ENCODE results near the gene JMJD1C.
"Not testable (repeated sequence)": the region's sequence is repeated elsewhere in the genome, so short reads cannot be mapped to it uniquely, and the experiment has no call there.

The JMJD1C gene

GRCh38 chr10:63155388-63156020 is 310.3 kb downstream of the JMJD1C start:
- no peak for DNase-seq

- no peak for DNase-seq
Observed at GRCh38 chr10:63154546-63155387, 311.0 kb downstream of the JMJD1C start.

GRCh38 chr10:63153868-63154545 is 311.8 kb downstream of the JMJD1C start:
- not testable (repeated sequence) for DNase-seq

GRCh38 chr10:63150745-63151144 is 315.0 kb downstream of the JMJD1C start:
- DNase-seq: no peak

DNA sequence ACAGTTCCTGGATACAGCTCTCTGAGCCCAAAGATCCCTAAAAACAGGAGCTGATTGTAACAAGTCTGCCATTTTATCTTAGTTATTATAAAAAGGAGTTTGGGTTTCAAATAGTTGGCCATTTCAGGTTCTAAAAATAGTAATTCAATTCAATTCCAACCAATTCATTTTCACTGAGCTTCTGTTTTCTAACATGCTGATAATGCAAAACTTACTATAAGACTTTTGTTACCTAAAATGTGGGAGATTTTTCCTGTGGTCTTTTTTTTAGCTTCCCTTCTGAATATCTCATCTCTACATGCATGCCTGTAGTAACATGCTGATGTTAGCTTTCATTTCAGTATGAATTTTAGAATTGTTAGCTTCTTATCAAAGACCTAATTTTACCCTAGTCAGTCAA is 319.3 kb downstream of the JMJD1C start:
- DNase-seq: no peak

GRCh38 chr10:63145782-63146181 is 320.0 kb downstream of the JMJD1C start:
- no peak for DNase-seq

GRCh38 chr10:63143987-63144386 is 321.8 kb downstream of the JMJD1C start:
- no peak for DNase-seq

GRCh38 chr10:63142136-63142535 is 323.6 kb downstream of the JMJD1C start:
- no peak for DNase-seq

- DNase-seq: no peak
Observed at GRCh38 chr10:63140077-63140476, 325.7 kb downstream of the JMJD1C start.

- DNase-seq: no peak
Observed at GRCh38 chr10:63137306-63137705, 328.5 kb downstream of the JMJD1C start.

DNA sequence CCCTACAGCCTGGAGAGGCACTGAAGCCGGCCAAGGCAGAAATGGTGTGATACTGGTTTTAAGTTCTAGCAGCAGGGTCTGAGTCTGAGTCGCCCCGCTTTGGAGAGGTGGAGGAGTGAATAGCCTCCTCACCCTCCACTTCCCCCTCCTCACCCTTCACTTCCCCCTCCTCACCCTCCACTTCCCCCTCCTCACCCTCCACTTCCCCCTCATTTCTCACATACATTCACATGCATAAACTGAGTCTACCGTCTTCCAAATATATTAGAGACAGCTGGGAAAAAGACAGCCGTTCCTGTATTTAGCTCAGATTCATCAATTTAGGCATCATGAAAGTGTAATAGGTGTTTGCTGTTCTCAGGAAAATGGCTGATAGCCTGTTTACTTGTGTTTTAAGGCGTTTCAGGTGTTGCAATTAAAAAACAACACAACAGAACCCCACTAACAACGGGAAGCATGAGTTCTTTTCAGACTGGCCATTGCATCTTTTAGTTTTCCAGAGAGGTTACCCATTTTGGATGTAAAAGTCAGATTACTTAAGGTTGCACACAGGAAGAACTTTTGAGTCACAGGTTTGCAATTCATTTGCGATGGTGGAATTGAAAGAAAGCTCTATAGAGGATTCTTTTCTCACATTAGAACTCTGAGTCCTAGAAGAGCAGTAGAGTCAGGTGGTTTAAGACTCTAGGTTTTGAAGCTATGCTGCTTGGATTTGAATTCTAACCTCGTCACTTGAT is 331.8 kb downstream of the JMJD1C start:
- no peak for DNase-seq

GRCh38 chr10:63133056-63133820 is 332.5 kb downstream of the JMJD1C start, which contains the start of gene NRBF2:
TSS of gene NRBF2 (plus strand) at chr10:63133328. CDS start at chr10:63133471, 143 bp downstream.
- peak; percentile 98 for DNase-seq

DNA sequence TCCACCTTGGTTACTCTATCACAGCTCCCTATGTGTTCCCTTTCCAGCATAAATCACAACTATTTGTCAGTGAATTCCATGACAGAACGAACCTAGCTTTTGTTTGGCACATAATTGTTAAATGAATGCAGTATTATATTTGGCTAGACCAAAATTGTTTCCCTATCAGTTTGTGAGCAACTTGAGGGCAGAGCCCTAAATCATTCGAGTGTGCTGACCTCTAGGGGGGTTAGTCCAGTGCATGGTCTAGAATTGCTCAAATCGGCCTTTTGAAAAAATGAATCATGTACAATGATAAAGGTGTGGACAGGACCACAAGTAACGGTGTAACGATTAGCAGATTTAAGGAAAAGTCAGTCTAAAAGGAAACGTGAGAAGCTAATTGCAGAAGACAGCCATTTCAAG is 333.1 kb downstream of the JMJD1C start:
- no peak for DNase-seq

- DNase-seq: no peak
Observed at GRCh38 chr10:63129888-63130287, 335.9 kb downstream of the JMJD1C start.

DNA sequence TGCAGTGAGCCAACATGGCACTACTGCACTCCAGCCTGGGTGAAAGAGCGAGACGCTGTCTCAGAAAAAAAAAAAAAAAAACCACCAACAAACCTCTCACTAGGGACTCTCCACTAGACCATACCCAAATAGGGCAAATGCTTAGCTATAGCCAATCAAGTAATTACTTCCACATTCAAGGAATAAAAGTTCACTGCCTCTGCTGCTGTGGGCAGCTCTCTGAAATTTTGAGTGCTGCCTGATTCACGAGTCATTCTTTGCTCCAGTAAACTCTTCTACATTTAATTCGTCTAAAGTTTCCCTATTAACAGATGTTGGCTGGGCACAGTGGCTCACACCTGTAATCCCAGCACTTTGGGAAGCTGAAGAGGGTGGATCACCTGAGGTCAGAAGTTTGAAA is 337.3 kb downstream of the JMJD1C start:
- DNase-seq: no peak

GRCh38 chr10:63125459-63125858 is 340.3 kb downstream of the JMJD1C start:
- DNase-seq: no peak

GRCh38 chr10:63123727-63124362 is 341.9 kb downstream of the JMJD1C start:
- DNase-seq: no peak

GRCh38 chr10:63120554-63120953 is 345.2 kb downstream of the JMJD1C start:
- no peak for DNase-seq

DNA sequence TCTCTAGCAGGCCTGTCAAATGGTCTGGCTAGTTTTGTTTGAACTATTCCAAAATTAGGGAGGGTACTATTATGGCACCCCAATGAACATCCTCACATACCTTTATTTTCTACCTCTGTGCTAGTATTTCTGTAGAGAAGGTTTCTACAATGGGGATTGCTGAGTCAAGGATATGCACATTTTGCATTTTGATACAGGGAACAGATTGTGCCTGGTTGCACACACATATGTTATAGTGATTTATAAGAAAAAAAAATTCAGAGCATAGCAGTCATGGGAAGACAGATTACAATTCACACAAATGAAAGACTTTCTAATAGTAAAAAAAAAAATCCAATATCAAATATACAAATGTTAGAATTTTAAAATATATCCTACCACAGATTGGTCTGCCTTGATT is 346.7 kb downstream of the JMJD1C start:
- DNase-seq: no peak
